Measurements from ENCODE around the gene MDH1B.

Gene MDH1B

GRCh38 chr2:206798000-206798399, 32.9 kb upstream of the MDH1B start:
- Histone ChIP-seq H3K36me3 (ENCODE audit: insufficient read depth, low read length) (no peaks in the 10 kb centered on the region), H4K20me1 (ENCODE audit: insufficient read depth, low read length, poor library complexity, severe bottlenecking) (no peaks in the 10 kb centered on the region)

GRCh38 chr2:206797376-206797775, 32.2 kb upstream of the MDH1B start:
- H4K20me1 ChIP-seq (ENCODE audit: insufficient read depth, low read length, poor library complexity, severe bottlenecking), result no peaks in the 10 kb centered on the region
- no peak overlapping the region for H2AFZ ChIP-seq (ENCODE audit: low read length)
- no peak overlapping the region for H3K9ac ChIP-seq (ENCODE audit: low read depth, low read length, poor library complexity, severe bottlenecking)
- H3K4me2 ChIP-seq (ENCODE audit: low read depth, low read length, poor library complexity, severe bottlenecking), result no peak overlapping the region
- no peak for TF ChIP-seq CTCF (conservative IDR thresholded peaks at IDR 0.05; ENCODE audit: low read length)
- no peak overlapping the region for H3K4me3 ChIP-seq (ENCODE audit: low read length, poor library complexity, severe bottlenecking)
- H3K4me1 ChIP-seq (ENCODE audit: insufficient read depth, low read length, poor library complexity, severe bottlenecking), result peaks cover 8% of the 10 kb centered on the region
- H3K36me3 ChIP-seq (ENCODE audit: insufficient read depth, low read length), result no peaks in the 10 kb centered on the region; the same call in 1 of the 2 replicates
- no peaks in the 10 kb centered on the region for H3F3A ChIP-seq (ENCODE audit: low read depth)
- H3K27me3 ChIP-seq (ENCODE audit: insufficient read depth, low read length, poor library complexity, severe bottlenecking), result no peaks in the 10 kb centered on the region
- H3K9me2 ChIP-seq (replicated peaks; ENCODE audit: low read depth, low read length), result no peaks in the 10 kb centered on the region
- H3K79me2 ChIP-seq (ENCODE audit: insufficient read depth, low read length), result no peaks in the 10 kb centered on the region
- no peaks in the 10 kb centered on the region for H3K9me3 ChIP-seq (ENCODE audit: insufficient read depth, low read depth, low read length)

More at GRCh38 chr2:206798000-206798399, 32.9 kb upstream of the MDH1B start:
- H3K4me3 ChIP-seq (ENCODE audit: low read length, poor library complexity, severe bottlenecking), result no peak overlapping the region
- H3F3A ChIP-seq (ENCODE audit: low read depth), result no peaks in the 10 kb centered on the region
- no peaks in the 10 kb centered on the region for H3K9me2 ChIP-seq (replicated peaks; ENCODE audit: low read depth, low read length)
- no peak overlapping the region for H2AFZ ChIP-seq (ENCODE audit: low read length)
- no peaks in the 10 kb centered on the region for H3K27me3 ChIP-seq (ENCODE audit: insufficient read depth, low read length, poor library complexity, severe bottlenecking)
- no peaks in the 10 kb centered on the region for H3K79me2 ChIP-seq (ENCODE audit: insufficient read depth, low read length)
- no peak overlapping the region for H3K9ac ChIP-seq (ENCODE audit: low read depth, low read length, poor library complexity, severe bottlenecking)
- no peaks in the 10 kb centered on the region for H3K9me3 ChIP-seq (ENCODE audit: insufficient read depth, low read depth, low read length)
- no peak overlapping the region for H3K4me2 ChIP-seq (ENCODE audit: low read depth, low read length, poor library complexity, severe bottlenecking)
- peaks cover 8% of the 10 kb centered on the region for H3K4me1 ChIP-seq (ENCODE audit: insufficient read depth, low read length, poor library complexity, severe bottlenecking)
- TF ChIP-seq EZH2phosphoT487 (IDR thresholded peaks at IDR 0.05; ENCODE audit: borderline replicate concordance) (no peak), CTCF (conservative IDR thresholded peaks at IDR 0.05; ENCODE audit: low read length) (no peak)

- H3K36me3 ChIP-seq (ENCODE audit: insufficient read depth, low read length), result peaks cover 45% of the 10 kb centered on the region
- no peak overlapping the region for H3K4me3 ChIP-seq (ENCODE audit: low read length, poor library complexity, severe bottlenecking)
- H3K9me3 ChIP-seq (ENCODE audit: insufficient read depth, low read depth, low read length), result no peaks in the 10 kb centered on the region
- no peak overlapping the region for H3K9ac ChIP-seq (ENCODE audit: low read depth, low read length, poor library complexity, severe bottlenecking)
- TF ChIP-seq CTCF (conservative IDR thresholded peaks at IDR 0.05; ENCODE audit: low read length), result no peak
- no peak for TF ChIP-seq EZH2phosphoT487 (IDR thresholded peaks at IDR 0.05; ENCODE audit: borderline replicate concordance)
- no peak overlapping the region for H2AFZ ChIP-seq (ENCODE audit: low read length)
- H3F3A ChIP-seq (ENCODE audit: low read depth), result no peaks in the 10 kb centered on the region
- H3K79me2 ChIP-seq (ENCODE audit: insufficient read depth, low read length), result no peaks in the 10 kb centered on the region
- H3K4me1 ChIP-seq (ENCODE audit: insufficient read depth, low read length, poor library complexity, severe bottlenecking), result no peaks in the 10 kb centered on the region
- H3K9me2 ChIP-seq (replicated peaks; ENCODE audit: low read depth, low read length), result no peaks in the 10 kb centered on the region
- no peak overlapping the region for H3K4me2 ChIP-seq (ENCODE audit: low read depth, low read length, poor library complexity, severe bottlenecking)
- H3K27me3 ChIP-seq (ENCODE audit: insufficient read depth, low read length, poor library complexity, severe bottlenecking), result no peaks in the 10 kb centered on the region
- no peaks in the 10 kb centered on the region for H4K20me1 ChIP-seq (ENCODE audit: insufficient read depth, low read length, poor library complexity, severe bottlenecking)
These were observed 27.5 kb upstream of the MDH1B start for GRCh38 chr2:206792645-206793044.
